Measurements from ENCODE around the gene TCF7.

Gene TCF7

DNA sequence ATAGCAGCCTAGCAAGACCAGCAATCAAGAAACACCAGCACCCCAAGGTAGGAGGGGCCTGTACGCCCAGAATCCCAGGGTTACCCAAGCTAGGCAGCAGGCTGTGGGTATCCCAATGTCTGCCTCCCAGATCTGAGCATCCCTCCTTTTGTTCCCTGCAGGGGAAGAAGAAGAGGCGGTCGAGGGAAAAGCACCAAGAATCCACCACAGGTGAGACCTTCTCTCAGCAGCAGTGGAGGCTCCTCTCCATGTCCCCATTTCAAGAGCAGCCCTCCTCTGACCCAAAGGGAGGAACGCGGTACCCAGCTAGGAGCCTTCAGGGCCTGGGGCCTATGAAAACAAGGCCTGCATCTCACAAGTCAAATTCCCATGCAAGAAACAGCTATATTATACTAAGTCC, 28.9 kb downstream of the TCF7 start:
- H3K4me2 ChIP-seq (ENCODE audit: low read depth, low read length, poor library complexity, severe bottlenecking) = no peak overlapping the region
- no peak overlapping the region for H3K9ac ChIP-seq (ENCODE audit: low read length)
- H4K20me1 ChIP-seq (ENCODE audit: low read depth, low read length) = no peaks in the 10 kb centered on the region
- no peaks in the 10 kb centered on the region for H3K36me3 ChIP-seq (ENCODE audit: low read length)
- no peaks in the 10 kb centered on the region for H3K9me2 ChIP-seq (replicated peaks; ENCODE audit: insufficient read depth, low read length)
- no peaks in the 10 kb centered on the region for H3K27me3 ChIP-seq (ENCODE audit: low read length)
- no peaks in the 10 kb centered on the region for H3K9me3 ChIP-seq (ENCODE audit: insufficient read depth, low read length)
- H3K4me3 ChIP-seq (ENCODE audit: insufficient read depth, low read length, poor library complexity, severe bottlenecking) = no peak overlapping the region
- no peak overlapping the region for H2AFZ ChIP-seq (ENCODE audit: low read depth, low read length, severe bottlenecking)
- H3F3A ChIP-seq (ENCODE audit: insufficient read depth) = no peaks in the 10 kb centered on the region
- no peaks in the 10 kb centered on the region for H3K79me2 ChIP-seq (ENCODE audit: insufficient read depth, low read length)
- TF ChIP-seq EZH2phosphoT487 (conservative IDR thresholded peaks at IDR 0.05; ENCODE audit: low read length) = no peak
- TF ChIP-seq, protein P1, sequence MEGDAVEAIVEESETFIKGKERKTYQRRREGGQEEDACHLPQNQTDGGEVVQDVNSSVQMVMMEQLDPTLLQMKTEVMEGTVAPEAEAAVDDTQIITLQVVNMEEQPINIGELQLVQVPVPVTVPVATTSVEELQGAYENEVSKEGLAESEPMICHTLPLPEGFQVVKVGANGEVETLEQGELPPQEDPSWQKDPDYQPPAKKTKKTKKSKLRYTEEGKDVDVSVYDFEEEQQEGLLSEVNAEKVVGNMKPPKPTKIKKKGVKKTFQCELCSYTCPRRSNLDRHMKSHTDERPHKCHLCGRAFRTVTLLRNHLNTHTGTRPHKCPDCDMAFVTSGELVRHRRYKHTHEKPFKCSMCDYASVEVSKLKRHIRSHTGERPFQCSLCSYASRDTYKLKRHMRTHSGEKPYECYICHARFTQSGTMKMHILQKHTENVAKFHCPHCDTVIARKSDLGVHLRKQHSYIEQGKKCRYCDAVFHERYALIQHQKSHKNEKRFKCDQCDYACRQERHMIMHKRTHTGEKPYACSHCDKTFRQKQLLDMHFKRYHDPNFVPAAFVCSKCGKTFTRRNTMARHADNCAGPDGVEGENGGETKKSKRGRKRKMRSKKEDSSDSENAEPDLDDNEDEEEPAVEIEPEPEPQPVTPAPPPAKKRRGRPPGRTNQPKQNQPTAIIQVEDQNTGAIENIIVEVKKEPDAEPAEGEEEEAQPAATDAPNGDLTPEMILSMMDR (IDR thresholded peaks at IDR 0.05; ENCODE audit: insufficient read depth, low read length, poor library complexity, severe bottlenecking) = no peak
- H3K27ac ChIP-seq (ENCODE audit: low read depth, low read length) = no peak overlapping the region

DNA sequence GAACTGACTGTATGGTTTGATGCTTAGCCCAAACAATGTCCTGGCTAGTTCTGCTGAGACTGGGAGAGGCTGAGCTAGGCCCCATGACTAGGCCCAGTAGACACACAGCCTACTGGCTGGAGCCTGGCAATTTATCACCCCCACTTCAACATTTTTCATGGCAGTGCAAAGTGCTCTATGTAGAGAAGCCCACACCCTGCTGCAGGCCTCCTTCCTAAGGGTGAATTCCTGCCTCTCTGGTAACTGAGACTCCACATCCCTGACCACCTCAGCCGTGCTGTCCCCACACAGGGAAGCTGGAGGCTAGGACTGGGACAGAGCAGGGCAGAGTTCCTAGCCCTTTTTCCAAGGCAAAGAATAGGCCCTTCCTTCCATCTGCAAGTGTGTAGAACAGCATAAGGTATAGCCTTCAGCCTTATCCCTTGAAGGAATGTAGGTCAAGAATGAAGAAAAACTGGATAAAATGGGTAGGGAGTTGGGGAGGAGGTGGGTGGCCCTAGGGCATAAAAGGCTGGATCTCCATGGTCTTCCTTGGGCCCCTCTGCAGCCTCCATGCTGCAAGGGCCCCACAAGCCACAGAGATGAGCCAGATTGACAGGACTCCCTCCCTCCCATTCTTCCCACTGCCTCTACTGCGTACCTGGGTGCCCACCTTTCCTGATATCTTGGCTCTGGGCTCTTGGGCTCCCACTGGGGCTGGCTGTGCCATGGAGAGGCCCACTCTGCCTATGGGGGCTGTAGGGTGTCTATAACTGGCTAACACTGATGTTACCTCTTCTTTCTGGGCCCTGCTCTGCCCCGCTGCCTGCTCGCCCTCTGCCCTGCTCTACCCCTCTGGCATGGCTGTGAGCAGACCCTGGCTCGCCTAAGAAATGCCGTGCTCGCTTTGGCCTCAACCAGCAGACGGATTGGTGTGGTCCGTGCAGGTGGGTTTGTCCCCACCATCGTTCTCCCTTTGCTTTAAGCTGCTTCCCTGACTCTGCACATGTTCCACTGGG, 29.8 kb downstream of the TCF7 start:
- no peak overlapping the region for H3K9ac ChIP-seq (ENCODE audit: low read length)
- H3K4me2 ChIP-seq (ENCODE audit: low read depth, low read length, poor library complexity, severe bottlenecking) = no peak overlapping the region
- H3K36me3 ChIP-seq (ENCODE audit: low read length) = no peaks in the 10 kb centered on the region
- H3K79me2 ChIP-seq (ENCODE audit: insufficient read depth, low read length) = no peaks in the 10 kb centered on the region
- H3K9me3 ChIP-seq (ENCODE audit: insufficient read depth, low read length) = no peaks in the 10 kb centered on the region
- H4K20me1 ChIP-seq (ENCODE audit: low read depth, low read length) = no peaks in the 10 kb centered on the region
- TF ChIP-seq EZH2phosphoT487 (conservative IDR thresholded peaks at IDR 0.05; ENCODE audit: low read length) = no peak
- TF ChIP-seq, protein P1 (IDR thresholded peaks at IDR 0.05; ENCODE audit: insufficient read depth, low read length, poor library complexity, severe bottlenecking) = no peak
- H2AFZ ChIP-seq (ENCODE audit: low read depth, low read length, severe bottlenecking) = no peak overlapping the region
- H3F3A ChIP-seq (ENCODE audit: insufficient read depth) = no peaks in the 10 kb centered on the region
- H3K4me3 ChIP-seq (ENCODE audit: insufficient read depth, low read length, poor library complexity, severe bottlenecking) = no peak overlapping the region
- H3K9me2 ChIP-seq (replicated peaks; ENCODE audit: insufficient read depth, low read length) = no peaks in the 10 kb centered on the region
- no peaks in the 10 kb centered on the region for H3K27me3 ChIP-seq (ENCODE audit: low read length)
- H3K27ac ChIP-seq (ENCODE audit: low read depth, low read length) = no peak overlapping the region

- Histone ChIP-seq H3K36me3 (ENCODE audit: low read length) (no peaks in the 10 kb centered on the region), H3K4me2 (ENCODE audit: low read depth, low read length, poor library complexity, severe bottlenecking) (no peak overlapping the region), H3K79me2 (ENCODE audit: insufficient read depth, low read length) (no peaks in the 10 kb centered on the region), H3K9ac (ENCODE audit: low read length) (no peak overlapping the region), H3K9me3 (ENCODE audit: insufficient read depth, low read length) (no peaks in the 10 kb centered on the region), H3K27me3 (ENCODE audit: low read length) (no peaks in the 10 kb centered on the region), H2AFZ (ENCODE audit: low read depth, low read length, severe bottlenecking) (no peak overlapping the region), H3K9me2 (replicated peaks; ENCODE audit: insufficient read depth, low read length) (no peaks in the 10 kb centered on the region), H4K20me1 (ENCODE audit: low read depth, low read length) (no peaks in the 10 kb centered on the region), H3K4me3 (ENCODE audit: insufficient read depth, low read length, poor library complexity, severe bottlenecking) (no peak overlapping the region), H3F3A (ENCODE audit: insufficient read depth) (no peaks in the 10 kb centered on the region), H3K27ac (ENCODE audit: low read depth, low read length) (no peak overlapping the region)
- TF ChIP-seq, protein P1 (IDR thresholded peaks at IDR 0.05; ENCODE audit: insufficient read depth, low read length, poor library complexity, severe bottlenecking) = no peak
- TF ChIP-seq EZH2phosphoT487 (conservative IDR thresholded peaks at IDR 0.05; ENCODE audit: low read length) = no peak
These were observed 30.7 kb downstream of the TCF7 start for GRCh38 chr5:134145041-134145757.

All from SU-DHL-6 (cell line).